Right hindlimb (tissue), 1 donor: Measurements from ENCODE around the gene PHF3.

Experiments used
- DNase-seq: peaks from one replicate; pipeline ENCODE4 v3.0.0-alpha.2; 2018

Gene PHF3

GRCh38 chr6:63649847-63650265 is 14.3 kb downstream of the PHF3 start:
- DNase-seq = no peak

DNA sequence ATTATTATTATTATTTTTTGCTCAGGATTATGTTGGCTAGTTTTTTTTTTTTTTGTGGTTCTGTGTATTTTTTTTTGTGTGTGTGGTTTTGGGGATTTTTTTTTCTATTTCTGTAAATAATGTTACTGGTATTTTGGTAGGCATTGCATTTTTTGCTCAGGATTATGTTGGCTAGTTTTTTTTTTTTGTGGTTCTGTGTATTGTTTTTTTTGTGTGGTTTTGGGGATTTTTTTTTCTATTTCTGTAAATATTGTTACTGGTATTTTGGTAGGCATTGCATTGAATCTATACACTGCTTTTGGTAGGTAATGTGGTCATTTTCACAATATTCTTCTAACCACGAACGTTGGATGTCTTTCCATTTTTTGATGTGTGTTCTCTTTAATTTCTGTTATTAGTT is 17.4 kb downstream of the PHF3 start:
- no peak for DNase-seq

GRCh38 chr6:63660757-63661156 is 25.2 kb downstream of the PHF3 start:
- no peak for DNase-seq

- DNase-seq = no peak
Measured at GRCh38 chr6:63661769-63662168, 26.2 kb downstream of the PHF3 start.

DNA sequence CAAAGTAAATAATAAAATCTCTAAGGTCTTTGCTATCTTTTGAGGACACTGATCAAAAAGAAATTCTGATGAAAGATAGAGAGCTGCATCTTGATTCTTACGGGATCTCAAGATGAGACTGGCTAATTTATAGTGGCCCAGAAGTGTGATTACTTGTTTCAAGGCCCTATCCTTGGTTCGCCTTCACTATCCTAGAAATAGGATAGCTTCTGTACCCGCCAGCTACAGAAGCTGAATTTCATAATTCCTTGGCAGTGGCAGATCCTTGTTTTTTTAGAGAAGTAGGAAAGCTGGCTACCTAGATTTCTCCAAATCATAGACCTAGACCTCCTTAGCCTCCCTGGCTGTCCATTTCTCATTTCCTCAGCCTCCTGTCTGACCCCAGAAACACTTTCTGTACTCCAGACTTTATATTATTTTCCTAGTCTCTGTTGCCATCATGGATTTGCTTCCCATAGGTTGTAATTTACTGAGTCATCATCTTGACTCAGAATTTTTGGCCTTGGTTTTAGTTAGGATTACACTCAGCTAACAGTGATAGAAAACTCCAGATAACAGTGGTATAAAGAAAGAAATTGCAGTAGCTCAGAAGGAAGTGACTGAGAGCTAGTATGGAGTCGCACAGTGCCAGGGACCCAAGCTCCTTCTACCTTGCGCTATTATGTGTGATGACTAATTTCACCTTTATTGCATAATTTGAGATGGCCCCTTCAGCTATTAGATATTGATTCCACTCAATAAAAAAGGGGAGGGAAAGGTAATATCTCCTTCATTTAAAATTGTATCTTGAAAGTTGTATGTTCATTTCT is 27.7 kb downstream of the PHF3 start:
- no peak for DNase-seq

GRCh38 chr6:63663956-63664281 is 28.3 kb downstream of the PHF3 start:
- DNase-seq = no peak

DNA sequence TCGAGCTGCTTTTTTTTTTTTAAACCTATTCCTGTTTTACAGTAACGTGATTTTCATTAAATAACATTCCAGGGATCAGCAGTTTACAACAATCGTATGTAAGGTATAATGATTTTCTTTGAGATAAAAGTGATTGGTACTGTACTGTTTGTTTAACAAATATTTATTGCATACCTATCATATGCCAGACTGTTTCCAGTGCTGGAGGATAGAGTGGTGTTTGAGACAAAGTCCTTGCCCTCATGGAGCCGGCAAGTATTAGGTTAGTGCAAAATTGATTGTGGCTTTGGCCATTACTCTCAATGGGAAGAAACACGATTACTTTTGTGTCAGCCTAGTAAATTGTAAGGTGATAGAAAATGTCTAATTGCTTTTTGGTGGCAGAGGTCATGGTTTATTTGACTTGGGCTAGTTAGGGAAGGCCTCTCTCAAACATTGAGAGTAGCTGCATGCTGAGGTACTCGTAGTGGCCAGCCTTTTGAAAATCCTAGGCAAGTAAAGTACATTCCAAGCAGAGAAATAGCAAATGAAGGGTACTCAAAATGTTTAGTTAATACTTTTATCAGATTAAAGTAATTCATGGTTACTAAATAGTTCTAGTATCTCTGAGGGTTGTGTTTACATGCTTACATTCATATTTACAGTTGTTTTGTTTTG is 35.6 kb downstream of the PHF3 start:
- no peak for DNase-seq

DNA sequence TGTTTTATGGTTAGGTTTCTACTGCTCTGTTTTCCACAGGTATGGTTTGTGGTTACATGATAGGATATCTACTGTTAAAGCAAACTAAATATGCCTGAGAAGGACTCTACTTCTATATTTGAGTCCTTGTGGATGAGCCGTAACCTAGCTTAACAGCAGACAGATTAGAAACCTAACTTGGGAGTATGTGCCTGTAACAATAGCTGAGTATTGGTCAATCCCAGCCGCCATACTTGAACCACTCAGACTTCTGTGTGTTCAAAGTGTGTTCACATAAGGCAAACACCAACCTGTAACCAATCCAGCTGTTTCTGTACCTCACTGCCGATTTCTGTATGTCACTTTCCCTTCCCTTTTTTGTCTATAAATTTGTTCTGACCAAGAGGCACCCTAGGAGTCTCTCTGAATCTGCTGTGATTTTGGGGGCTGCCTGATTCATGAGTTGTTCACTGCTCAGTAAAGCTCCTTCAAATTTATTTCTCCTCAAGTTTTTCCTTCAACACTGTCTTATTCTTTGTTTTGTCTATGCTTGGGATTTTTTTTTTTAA is 37.1 kb downstream of the PHF3 start:
- DNase-seq = no peak

DNA sequence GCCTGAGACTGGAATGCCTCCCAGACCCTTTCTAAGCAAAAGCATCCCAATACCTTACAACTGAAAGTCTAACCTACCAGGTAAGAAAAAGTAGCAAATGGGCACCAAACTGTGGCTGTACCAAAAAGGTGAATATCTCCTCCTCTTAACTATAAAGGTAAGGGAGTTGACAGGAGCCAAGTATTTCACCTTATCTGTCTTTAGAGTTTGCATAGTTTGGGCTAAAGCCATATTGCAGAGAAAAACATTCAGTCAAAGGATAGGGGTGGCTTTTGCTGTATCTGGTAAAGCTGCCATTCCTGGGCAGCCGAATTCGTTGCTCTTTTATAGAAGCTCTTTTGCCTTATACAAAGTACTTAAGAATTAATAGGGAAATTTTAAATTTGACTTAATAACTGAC is 38.1 kb downstream of the PHF3 start:
- DNase-seq = no peak

DNA sequence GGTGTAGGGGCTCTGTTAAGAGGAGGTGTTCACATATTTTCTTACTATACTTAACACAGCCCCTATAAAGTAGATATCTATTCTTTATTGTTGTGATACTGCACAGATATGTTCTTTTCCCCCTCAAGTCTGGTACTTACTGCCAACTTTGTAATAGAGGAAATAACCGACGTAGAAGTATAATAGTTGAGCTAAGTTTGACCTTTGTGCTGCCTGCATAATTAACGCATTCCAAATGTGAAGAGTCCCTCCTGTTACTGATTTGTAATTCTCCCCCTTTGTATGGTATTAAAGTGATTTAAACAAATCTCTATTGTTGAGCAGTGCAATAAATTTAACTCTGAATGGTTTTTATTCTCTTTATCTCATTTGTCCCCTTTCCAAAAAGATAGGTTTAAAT is 39.0 kb downstream of the PHF3 start:
- DNase-seq = no peak

DNA sequence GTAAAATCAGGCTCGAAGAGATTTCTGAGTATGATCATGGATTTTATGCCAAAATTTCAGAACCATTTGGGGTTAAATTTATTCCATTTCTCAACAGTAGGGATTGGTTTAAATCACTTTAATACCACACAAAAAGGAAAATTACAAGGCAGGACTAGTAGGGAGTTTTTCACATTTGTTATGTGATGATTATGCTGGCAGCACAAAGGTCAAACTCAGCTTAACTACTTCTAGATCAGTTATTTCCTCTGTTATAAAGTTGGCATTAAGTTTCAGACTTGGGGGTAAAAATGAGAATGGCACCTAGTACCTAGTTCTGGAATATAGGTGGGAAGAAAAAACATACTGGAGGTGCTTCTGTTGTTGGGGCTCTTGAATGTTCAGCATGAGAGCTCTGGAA is 39.5 kb downstream of the PHF3 start:
- DNase-seq = no peak

- no peak for DNase-seq
Measured at GRCh38 chr6:63676412-63677114, 41.0 kb downstream of the PHF3 start.

- no peak for DNase-seq
Measured at GRCh38 chr6:63677282-63677681, 41.7 kb downstream of the PHF3 start.

DNA sequence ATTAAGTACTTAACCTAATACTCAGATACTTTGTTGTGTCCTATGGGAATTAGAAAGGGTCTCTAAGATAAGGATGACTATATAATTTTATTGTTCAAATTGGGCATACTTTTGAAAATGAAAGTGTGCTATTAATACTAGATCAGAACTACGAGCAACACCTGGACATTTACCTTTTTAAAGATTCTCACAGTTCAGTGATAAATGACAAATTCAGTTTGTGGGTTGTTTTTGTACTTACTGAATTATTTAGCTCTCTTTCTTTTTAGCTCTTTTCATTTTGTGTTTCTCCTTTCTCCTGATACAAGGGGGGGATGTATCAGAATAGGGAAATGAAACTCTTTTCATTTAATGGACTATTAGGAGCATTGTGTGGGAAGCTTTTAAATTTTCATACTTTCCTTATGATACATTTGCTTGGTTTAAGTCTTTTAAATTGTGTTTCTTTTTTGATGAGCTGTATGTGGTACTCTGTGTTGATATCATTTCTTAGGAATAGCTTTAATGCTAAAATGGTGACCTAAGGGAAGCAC is 47.5 kb downstream of the PHF3 start:
- no peak for DNase-seq

DNA sequence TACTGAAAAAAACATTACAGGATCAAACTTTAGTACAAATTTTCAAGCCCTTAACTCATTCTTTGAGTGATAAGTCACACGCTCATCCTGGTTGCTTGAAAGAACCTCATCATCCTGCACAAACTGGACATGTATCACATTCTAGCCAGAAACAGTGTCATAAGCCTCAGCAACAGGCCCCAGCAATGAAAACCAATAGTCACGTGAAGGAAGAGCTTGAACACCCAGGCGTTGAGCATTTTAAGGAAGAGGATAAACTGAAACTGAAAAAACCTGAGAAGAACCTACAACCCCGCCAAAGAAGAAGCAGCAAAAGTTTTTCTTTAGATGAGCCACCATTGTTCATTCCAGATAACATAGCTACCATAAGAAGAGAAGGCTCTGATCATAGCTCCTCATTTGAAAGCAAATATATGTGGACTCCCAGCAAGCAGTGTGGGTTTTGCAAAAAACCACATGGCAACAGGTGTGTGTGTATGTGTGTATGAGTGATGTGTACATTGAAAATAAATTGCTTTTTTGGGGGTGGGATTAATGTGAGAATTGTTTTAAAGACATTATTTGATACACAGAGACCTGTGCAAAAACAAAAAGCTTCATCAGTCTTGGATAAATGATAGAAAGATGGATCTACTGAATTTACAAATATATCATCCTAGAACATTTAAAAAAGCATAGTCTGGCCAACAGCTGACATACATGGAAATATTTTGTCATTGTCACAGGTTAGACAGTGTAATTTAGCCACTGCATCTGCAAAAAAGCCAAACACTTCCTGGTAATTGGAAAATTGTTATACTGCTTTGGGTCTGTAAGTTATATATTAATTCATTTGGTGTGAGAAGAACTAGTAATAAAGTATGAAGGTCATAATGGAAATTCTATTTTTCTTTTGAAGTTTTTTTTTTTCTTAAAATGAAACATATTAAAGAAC is 50.1 kb downstream of the PHF3 start:
- no peak for DNase-seq

GRCh38 chr6:63689421-63689820 is 53.8 kb downstream of the PHF3 start:
- no peak for DNase-seq

GRCh38 chr6:63690221-63690620 is 54.6 kb downstream of the PHF3 start:
- DNase-seq = no peak

DNA sequence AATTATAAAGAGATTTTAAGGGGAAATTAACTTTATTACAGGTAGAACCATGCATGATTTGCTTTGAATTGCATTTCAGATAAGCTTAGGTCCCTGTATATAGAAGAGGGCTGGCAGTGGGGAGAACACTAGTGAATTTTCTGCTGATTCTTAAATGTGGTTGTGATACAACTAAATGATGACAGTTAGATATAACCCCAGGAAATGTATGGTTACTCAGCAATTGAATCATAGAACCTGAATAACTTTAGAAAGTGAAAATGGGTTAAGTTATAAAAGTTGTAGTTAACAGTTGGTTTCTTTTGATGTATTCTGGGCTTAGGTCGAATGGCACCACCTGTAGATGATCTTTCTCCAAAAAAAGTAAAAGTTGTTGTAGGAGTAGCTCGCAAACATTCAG is 70.1 kb downstream of the PHF3 start:
- no peak for DNase-seq

DNA sequence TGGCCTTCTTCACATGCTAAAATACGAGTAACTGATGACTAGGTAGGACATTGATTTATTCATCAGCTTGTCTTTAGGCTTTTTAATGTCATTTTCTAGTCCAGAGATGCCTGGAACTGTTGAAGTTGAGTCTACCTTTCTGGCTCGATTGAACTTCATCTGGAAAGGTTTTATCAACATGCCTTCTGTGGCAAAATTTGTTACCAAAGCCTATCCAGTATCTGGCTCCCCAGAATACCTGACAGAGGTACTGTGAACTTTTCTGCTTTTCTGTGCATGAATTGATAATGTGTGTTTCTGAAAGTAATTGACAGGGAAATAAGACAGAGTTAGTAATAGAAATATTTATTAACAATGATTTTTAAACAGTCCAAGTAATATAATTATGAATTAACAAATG is 71.0 kb downstream of the PHF3 start:
- DNase-seq = no peak

DNA sequence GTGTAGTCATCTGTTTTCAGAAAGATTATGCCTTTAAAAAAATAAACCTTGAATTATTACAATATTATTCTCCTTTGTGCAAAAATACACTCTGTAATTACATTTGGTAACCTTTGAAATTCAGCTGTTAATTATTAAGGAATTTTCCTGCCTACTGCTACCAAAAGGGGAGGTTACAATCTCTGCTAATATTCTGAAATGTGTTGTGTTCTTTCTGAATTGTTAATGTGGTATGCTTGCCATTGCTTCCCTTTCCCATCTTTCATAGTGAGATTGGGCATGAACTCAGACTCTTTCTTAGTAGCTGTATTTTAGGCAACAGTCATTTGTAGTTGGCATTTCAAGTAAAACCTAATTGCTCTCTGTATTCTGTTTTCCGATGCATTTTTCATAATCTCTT is 73.0 kb downstream of the PHF3 start:
- no peak for DNase-seq

GRCh38 chr6:63709148-63709547 is 73.5 kb downstream of the PHF3 start:
- DNase-seq = no peak

GRCh38 chr6:63713332-63713731 is 77.7 kb downstream of the PHF3 start:
- no peak for DNase-seq
